Thyroid gland (tissue), 4 donors: Measurements from ENCODE around the gene MIDN. TPM values are rescaled to one million over a fixed set of nuclear protein-coding genes. Genes with fewer than 3 reads are reported as not detected.

Experiments used
- DNase-seq, 2 donors: peaks; one replicate each; pipeline ENCODE4 v3.0.0-alpha.2; 2019
- H3K27ac ChIP-seq, 3 donors: fragments of 200-600 bp; sonication (generic); 1 replicate in 2 of 3; 2 replicates in 1 of 3; pipeline ENCODE4 v1.5.1; 2016 to 2019; ENCODE audit warnings: mild to moderate bottlenecking in 1 of 3, moderate library complexity in 1 of 3
- H3K27me3 ChIP-seq: fragments of 200-600 bp; sonication (generic); one replicate; pipeline ENCODE4 v1.5.1; 2019
- H3K36me3 ChIP-seq, 2 donors: fragments of 200-600 bp; sonication (generic); one replicate each; pipeline ENCODE4 v1.5.1; 2016 to 2019
- H3K4me1 ChIP-seq, 2 donors: fragments of 200-600 bp; sonication (generic); one replicate each; pipeline ENCODE4 v1.5.1; 2017 to 2019
- H3K4me3 ChIP-seq, 3 donors: fragments of 200-600 bp; sonication (generic); replicated peaks in 1 of 3; 1 replicate in 2 of 3; 2 replicates in 1 of 3; pipeline ENCODE4 v1.5.1; 2016; ENCODE audit warnings: mild to moderate bottlenecking in 1 of 3
- H3K9me3 ChIP-seq: fragments of 200-600 bp; sonication (generic); one replicate; pipeline ENCODE4 v1.5.1; 2017
- CTCF ChIP-seq, 6 experiments: fragments of 200-600 bp in 3 of 6; fragments of 450-650 bp in 3 of 6; sonication (generic) in 3 of 6; IDR thresholded peaks; one replicate each; pipeline ENCODE4 v1.5.1; 2016 to 2019; ENCODE audit warnings: antibody characterized with exemption in 6 of 6, mild to moderate bottlenecking in 2 of 6, inconsistent platforms in 1 of 6, moderate library complexity in 1 of 6
- POLR2A ChIP-seq, 2 donors: fragments of 450-650 bp; IDR thresholded peaks; one replicate each; pipeline ENCODE4 v1.6.1; 2017; ENCODE audit warnings: antibody characterized with exemption in 2 of 2, mild to moderate bottlenecking in 2 of 2, moderate library complexity in 1 of 2
- WGBS, 2 donors: methylation state at CpG; one replicate each; pipeline ENCODE4 v1.1.5; 2017; 5-methylcytosine and 5-hydroxymethylcytosine counted together
- intact Hi-C: fragments of 100-400 bp; cut with DNase I; formaldehyde crosslinking; loops from one replicate; pipeline ENCODE4 v1.15.1; 2023
- total RNA-seq, 4 donors: library from RNA; depleted of rRNA; stranded (reverse); fragments of >200 nt; gene quantifications; one replicate each; pipeline ENCODE4 v1.2.3, GENCODE V29; 2016

Gene MIDN
- total RNA-seq, 4 donors from 2014 or later: 16.2 to 89.2 (median 17.9) TPM

- TF ChIP-seq POLR2A (IDR thresholded peaks at IDR 0.05) (no peak), CTCF (IDR thresholded peaks at IDR 0.05) (no peak)
- DNase-seq: no peak
- Histone ChIP-seq H3K36me3 (no peaks in the 10 kb centered on the region), H3K9me3 (no peaks in the 10 kb centered on the region), H3K27me3 (peaks cover under 1% of the 10 kb centered on the region), H3K4me1 (peaks cover 0 to under 1% of the 10 kb centered on the region in 2 donors), H3K4me3 (no peak overlapping the region), H3K27ac (no peak overlapping the region)
- intact Hi-C loops: no loop called here
- WGBS, 2 donors: 72 to 86% methylated on average over 2 to 13 of the region's 24 CpGs
Measured at GRCh38 chr19:1290196-1290702, 41.9 kb downstream of the MIDN start.

- 60 to 85% methylated on average over 10 to 30 of the region's 40 CpGs for WGBS, 2 donors
- Histone ChIP-seq H3K4me3 (no peak overlapping the region), H3K27me3 (peaks cover 4% of the 10 kb centered on the region), H3K4me1 (peaks cover 3 to 6% of the 10 kb centered on the region in 2 donors), H3K27ac (no peak overlapping the region), H3K36me3 (no peaks in the 10 kb centered on the region), H3K9me3 (no peaks in the 10 kb centered on the region)
- no peak for DNase-seq
- no peak for TF ChIP-seq POLR2A (IDR thresholded peaks at IDR 0.05)
- TF ChIP-seq CTCF (IDR thresholded peaks at IDR 0.05): no peak
- intact Hi-C loops: no loop called here
Measured at GRCh38 chr19:1290703-1291651, 42.6 kb downstream of the MIDN start.

- no peaks in the 10 kb centered on the region for H3K9me3 ChIP-seq
- H3K4me3 ChIP-seq: no peak overlapping the region
- peaks cover 4% of the 10 kb centered on the region for H3K27me3 ChIP-seq
- TF ChIP-seq CTCF (IDR thresholded peaks at IDR 0.05) (no peak), POLR2A (IDR thresholded peaks at IDR 0.05) (no peak)
- 66 to 78% methylated on average over 19 to 22 of the region's 25 CpGs for WGBS, 2 donors
- H3K27ac ChIP-seq: no peak overlapping the region
- intact Hi-C loops: no loop called here
- H3K4me1 ChIP-seq: peaks cover 3 to 6% of the 10 kb centered on the region in 2 donors
- no peaks in the 10 kb centered on the region for H3K36me3 ChIP-seq
- no peak for DNase-seq
Measured at GRCh38 chr19:1291761-1292418, 43.5 kb downstream of the MIDN start.

GRCh38 chr19:1292419-1293151 is 44.2 kb downstream of the MIDN start:
- intact Hi-C loops: no loop called here
- DNase-seq: no peak
- Histone ChIP-seq H3K4me3 (no peak overlapping the region), H3K9me3 (no peaks in the 10 kb centered on the region), H3K36me3 (no peaks in the 10 kb centered on the region), H3K4me1 (peaks cover 3 to 6% of the 10 kb centered on the region in 2 donors), H3K27ac (no peak overlapping the region), H3K27me3 (peaks cover 4% of the 10 kb centered on the region)
- WGBS, 2 donors: 85 to 87% methylated on average over 17 of the region's 17 CpGs
- no peak for TF ChIP-seq POLR2A (IDR thresholded peaks at IDR 0.05)
- no peak for TF ChIP-seq CTCF (IDR thresholded peaks at IDR 0.05)
